Measurements from ENCODE around the gene VILL. TPM values are rescaled to one million over a fixed set of nuclear protein-coding genes. Genes with fewer than 3 reads are reported as not detected.

Gene VILL
- total RNA-seq (2013; cell fraction: nucleolus; rRNA removed) = 18.9 TPM in 2 replicates
- total RNA-seq (2014; rRNA removed) = 3.4 and 3.9 TPM in 2 replicates
- total RNA-seq (2014; rRNA removed; fragmentation: Illumina TruSeq; extraction: Trizol) = 1.3 and 1.9 TPM in 2 replicates
- total RNA-seq (2021) = 3.7 and 4.1 TPM in 2 replicates
- polyA plus RNA-seq (2011; ENCODE audit: low read depth) = 3.8 TPM
- 3.1 and 5.4 TPM in 2 replicates for polyA plus RNA-seq (2011; rRNA removed)
- 7.7 and 8.5 TPM in 2 replicates for polyA plus RNA-seq (2011; cell fraction: cytosol; rRNA removed)
- 44.3 and 44.4 TPM in 2 replicates for polyA plus RNA-seq (2011; cell fraction: nucleus; rRNA removed)
- 5.6 and 5.9 TPM in 2 replicates for polyA plus RNA-seq (2012)
- polyA plus RNA-seq (2014; fragmentation: Illumina TruSeq; extraction: Trizol) = 0.41 and 1.4 TPM in 2 replicates
- under 1 TPM in 1 of 2 experiments, not detected in 1; 0.15 TPM for polyA plus RNA-seq (2014; fragmentation: Nextera tagmentation; extraction: Ambion mirVana)
- polyA plus RNA-seq (2014; rRNA removed) = 4.2 and 4.3 TPM in 2 replicates
- 1 to 10 TPM; 2.1 TPM for polyA plus RNA-seq (2016; fragmentation: Nextera tagmentation; extraction: Ambion mirVana)
- polyA minus RNA-seq (2011; rRNA and poly(A)+ RNA removed) = 7.5 and 18.4 TPM in 2 replicates
- 2.8 and 3.2 TPM in 2 replicates for polyA minus RNA-seq (2011; cell fraction: cytosol; rRNA and poly(A)+ RNA removed)
- 14.3 and 19.2 TPM in 2 replicates for polyA minus RNA-seq (2011; cell fraction: nucleus; rRNA and poly(A)+ RNA removed)
- Bru-seq, nascent RNA = percentile 51 among the genes with signal in this experiment
- percentile 43 among the genes with signal in this experiment for BruChase-seq, experiment 1, labeled RNA remaining after a 6-hour chase
- percentile 42 among the genes with signal in this experiment for BruChase-seq, experiment 2, labeled RNA remaining after a 2-hour chase
- long read RNA-seq, experiment 1, partial matches to known transcripts = 1 of 2 reads
- long read RNA-seq, experiment 1, other reads (novel, unspliced or antisense) = 1 of 2 reads
- long read RNA-seq, experiment 2, partial matches to known transcripts = 2 of 3 reads
- long read RNA-seq, experiment 2, other reads (novel, unspliced or antisense) = 1 of 3 reads

DNA sequence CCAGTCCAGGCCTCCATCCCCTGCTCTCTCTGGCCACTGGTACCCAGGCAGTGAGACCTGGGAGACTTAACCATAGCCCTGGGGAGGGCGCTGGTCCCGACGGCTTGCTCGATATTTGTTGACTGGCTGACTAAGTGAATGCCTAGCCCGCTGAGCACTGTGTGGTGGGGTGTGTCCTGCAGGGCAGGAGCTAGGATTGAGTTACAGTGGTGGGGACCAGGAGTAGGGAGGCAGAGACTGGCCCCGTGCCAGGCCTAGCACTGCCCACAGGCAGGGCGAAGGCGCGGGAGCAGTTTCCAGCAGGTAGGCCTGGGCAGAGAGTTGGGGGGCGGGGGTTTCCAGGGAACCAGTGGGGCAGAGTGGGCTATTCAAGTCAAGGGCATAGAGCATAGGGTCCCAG, at the start of gene VILL:
TSS of gene VILL (plus strand) at position 260 of the 400 bp plus-strand sequence. CDS start 2,887 bp downstream, outside the sequence.
- H3K4me2 ChIP-seq (ENCODE audit: control insufficient read depth, insufficient read depth) = no peak within 1 kb of the TSS
- no peak within 1 kb of the TSS for H3K4me3 ChIP-seq
- intact Hi-C loops (cut with micrococcal nuclease; ENCODE audit: unreplicated experiment) = no loop called here
- ChIA-PET RAD21 (ENCODE audit: unreplicated experiment) (no interaction called here), POLR2A (no interaction called here), CTCF (no interaction called here), SMC1A (ENCODE audit: uncharacterized antibody, unreplicated experiment) (no interaction called here)
- H3K27ac ChIP-seq (ENCODE audit: control insufficient read depth, insufficient read depth) = no peak within 1 kb of the TSS
- no peaks in the 10 kb centered on the region for H4K20me1 ChIP-seq (ENCODE audit: control insufficient read depth, insufficient read depth)
- no peak for DNase-seq (ENCODE audit: low read depth, low spot score)
- in situ Hi-C loops (cut with MboI) = no loop called here
- H3K79me2 ChIP-seq (ENCODE audit: control insufficient read depth, insufficient read depth, low read length) = no peaks in the 10 kb centered on the region; the same call in 1 of the 2 replicates
- no peak for TF ChIP-seq KDM1A (IDR thresholded peaks at IDR 0.05; ENCODE audit: borderline replicate concordance)
- TF ChIP-seq, protein P1, sequence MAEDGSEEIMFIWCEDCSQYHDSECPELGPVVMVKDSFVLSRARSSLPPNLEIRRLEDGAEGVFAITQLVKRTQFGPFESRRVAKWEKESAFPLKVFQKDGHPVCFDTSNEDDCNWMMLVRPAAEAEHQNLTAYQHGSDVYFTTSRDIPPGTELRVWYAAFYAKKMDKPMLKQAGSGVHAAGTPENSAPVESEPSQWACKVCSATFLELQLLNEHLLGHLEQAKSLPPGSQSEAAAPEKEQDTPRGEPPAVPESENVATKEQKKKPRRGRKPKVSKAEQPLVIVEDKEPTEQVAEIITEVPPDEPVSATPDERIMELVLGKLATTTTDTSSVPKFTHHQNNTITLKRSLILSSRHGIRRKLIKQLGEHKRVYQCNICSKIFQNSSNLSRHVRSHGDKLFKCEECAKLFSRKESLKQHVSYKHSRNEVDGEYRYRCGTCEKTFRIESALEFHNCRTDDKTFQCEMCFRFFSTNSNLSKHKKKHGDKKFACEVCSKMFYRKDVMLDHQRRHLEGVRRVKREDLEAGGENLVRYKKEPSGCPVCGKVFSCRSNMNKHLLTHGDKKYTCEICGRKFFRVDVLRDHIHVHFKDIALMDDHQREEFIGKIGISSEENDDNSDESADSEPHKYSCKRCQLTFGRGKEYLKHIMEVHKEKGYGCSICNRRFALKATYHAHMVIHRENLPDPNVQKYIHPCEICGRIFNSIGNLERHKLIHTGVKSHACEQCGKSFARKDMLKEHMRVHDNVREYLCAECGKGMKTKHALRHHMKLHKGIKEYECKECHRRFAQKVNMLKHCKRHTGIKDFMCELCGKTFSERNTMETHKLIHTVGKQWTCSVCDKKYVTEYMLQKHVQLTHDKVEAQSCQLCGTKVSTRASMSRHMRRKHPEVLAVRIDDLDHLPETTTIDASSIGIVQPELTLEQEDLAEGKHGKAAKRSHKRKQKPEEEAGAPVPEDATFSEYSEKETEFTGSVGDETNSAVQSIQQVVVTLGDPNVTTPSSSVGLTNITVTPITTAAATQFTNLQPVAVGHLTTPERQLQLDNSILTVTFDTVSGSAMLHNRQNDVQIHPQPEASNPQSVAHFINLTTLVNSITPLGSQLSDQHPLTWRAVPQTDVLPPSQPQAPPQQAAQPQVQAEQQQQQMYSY (CRISPR knock-in tag; IDR thresholded peaks at IDR 0.05) = no peak
- no peak for TF ChIP-seq FOS (IDR thresholded peaks at IDR 0.05; ENCODE audit: borderline replicate concordance, extremely low read depth, insufficient read length)
- TF ChIP-seq ASH2L (IDR thresholded peaks at IDR 0.05; ENCODE audit: borderline replicate concordance, low read depth) = no peak
- no peak for TF ChIP-seq BMI1 (IDR thresholded peaks at IDR 0.05; ENCODE audit: borderline replicate concordance)
- no peak for TF ChIP-seq JUNB (IDR thresholded peaks at IDR 0.05)
- TF ChIP-seq BACH1 (IDR thresholded peaks at IDR 0.05; ENCODE audit: borderline replicate concordance) = no peak
- no TSS peak for BruUV-seq (replicated peaks)
- no peaks in the 10 kb centered on the region for H3K36me3 ChIP-seq (ENCODE audit: control insufficient read depth in 2 of 2, insufficient read depth in 2 of 2, low read length in 1 of 2)
- FAIRE-seq = no peak
- H3K9me3 ChIP-seq (replicated peaks; ENCODE audit: control insufficient read depth, insufficient read depth, low read length) = no peaks in the 10 kb centered on the region
- WGBS (ENCODE audit: insufficient coverage, insufficient replicate concordance, low lambda C conversion rate, missing lambda C conversion rate) = 49% methylated on average over 10 of the region's 10 CpGs
- peaks cover 6% of the 10 kb centered on the region for H3K4me1 ChIP-seq (ENCODE audit: control insufficient read depth, insufficient read depth, low read length)
- H3K9ac ChIP-seq (ENCODE audit: control insufficient read depth, insufficient read depth, low read length) = no peak within 1 kb of the TSS
- ATAC-seq = no peak
- no peaks in the 10 kb centered on the region for H3K27me3 ChIP-seq (replicated peaks in 1 of 2; ENCODE audit: control insufficient read depth in 2 of 2, insufficient read depth in 2 of 2, low read length in 1 of 2)
- no peak within 1 kb of the TSS for H2AFZ ChIP-seq (ENCODE audit: control insufficient read depth, low read depth, low read length)
